ENCODE data around the gene COMTD1. TPM values are rescaled to one million over a fixed set of nuclear protein-coding genes. Genes with fewer than 3 reads are reported as not detected.

Gene COMTD1
- total and polyA plus RNA-seq, 2 experiments from 2014 or later, result 8.8 to 12.6 TPM

- no peaks in the 10 kb centered on the region for H3K79me2 ChIP-seq (ENCODE audit: insufficient read depth)
- no peak overlapping the region for H2AFZ ChIP-seq
- no peaks in the 10 kb centered on the region for H3K27me3 ChIP-seq (replicated peaks; ENCODE audit: insufficient read depth)
- in situ Hi-C loops (cut with MboI), result loop anchor here (5.0 kb wide), 1 partner anchor 44 kb away; no protein-coding TSS in a partner anchor
- no peak overlapping the region for H3K4me2 ChIP-seq (ENCODE audit: unreplicated experiment)
- WGBS, 2 experiments (ENCODE audit: low coverage in 1 of 2, low lambda C conversion rate in 2 of 2, missing lambda C conversion rate in 2 of 2), result 61 to 63% methylated on average over 3 of the region's 3 CpGs
- H4K20me1 ChIP-seq (ENCODE audit: insufficient read depth), result no peaks in the 10 kb centered on the region
- H3K27ac ChIP-seq, result no peak overlapping the region
- no peaks in the 10 kb centered on the region for H3K36me3 ChIP-seq (ENCODE audit: low read depth)
- no peak overlapping the region for H3K4me3 ChIP-seq
- peaks cover 20% of the 10 kb centered on the region; the same call in 1 of the 2 replicates for H3F3A ChIP-seq (ENCODE audit: insufficient read depth)
- H3K4me1 ChIP-seq (ENCODE audit: insufficient read depth), result peaks cover 14% of the 10 kb centered on the region
- peak; percentile 77 for DNase-seq
- TF ChIP-seq EZH2 (IDR thresholded peaks at IDR 0.05; ENCODE audit: insufficient read depth, poor library complexity, severe bottlenecking), result no peak
- TF ChIP-seq EZH2phosphoT487 (IDR thresholded peaks at IDR 0.05; ENCODE audit: insufficient read depth, low read depth), result no peak
- H3K9me3 ChIP-seq (ENCODE audit: low read depth), result no peaks in the 10 kb centered on the region
- H3K9me2 ChIP-seq (ENCODE audit: insufficient read depth), result no peaks in the 10 kb centered on the region
- H3K9ac ChIP-seq, result no peak overlapping the region
Observed at GRCh38 chr10:75187961-75188426, 47.8 kb downstream of the COMTD1 start.

DNA sequence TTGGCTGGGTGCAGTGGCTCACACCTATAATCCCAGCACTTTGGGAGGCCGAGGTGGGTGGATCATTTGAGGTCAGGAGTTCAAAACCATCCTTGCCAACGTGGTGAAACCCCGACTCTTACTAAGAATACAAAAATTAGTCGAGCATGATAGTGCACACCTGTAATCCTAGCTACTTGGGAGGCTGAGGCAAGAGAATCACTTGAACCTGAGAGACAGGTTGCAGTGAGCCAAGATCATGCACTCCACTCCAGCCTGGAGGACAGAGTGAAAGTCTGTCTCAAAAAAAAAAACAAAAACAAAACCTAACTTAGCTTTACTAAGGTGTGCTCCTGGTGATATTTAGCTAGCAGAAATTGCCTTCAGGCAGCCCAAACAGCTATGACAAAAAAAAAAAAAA, 49.4 kb downstream of the COMTD1 start:
- Histone ChIP-seq H3K4me1 (ENCODE audit: insufficient read depth) (peaks cover 2% of the 10 kb centered on the region; the same call in 1 of the 2 replicates), H3K4me3 (no peak overlapping the region), H3F3A (ENCODE audit: insufficient read depth) (0 out of 2 replicates have a peak, but pooled peaks cover 9% of the 10 kb centered on the region), H2AFZ (no peak overlapping the region), H3K27ac (no peak overlapping the region), H3K9me2 (ENCODE audit: insufficient read depth) (no peaks in the 10 kb centered on the region), H4K20me1 (ENCODE audit: insufficient read depth) (no peaks in the 10 kb centered on the region), H3K9ac (no peak overlapping the region), H3K79me2 (ENCODE audit: insufficient read depth) (no peaks in the 10 kb centered on the region), H3K4me2 (ENCODE audit: unreplicated experiment) (no peak overlapping the region), H3K36me3 (ENCODE audit: low read depth) (no peaks in the 10 kb centered on the region), H3K9me3 (ENCODE audit: low read depth) (no peaks in the 10 kb centered on the region), H3K27me3 (replicated peaks; ENCODE audit: insufficient read depth) (no peaks in the 10 kb centered on the region)
- 73 to 78% methylated on average over 4 of the region's 4 CpGs for WGBS, 2 experiments (ENCODE audit: low coverage in 1 of 2, low lambda C conversion rate in 2 of 2, missing lambda C conversion rate in 2 of 2)
- in situ Hi-C loops (cut with MboI), result loop anchor here (5.0 kb wide), 1 partner anchor 46 kb away; no protein-coding TSS in a partner anchor
- TF ChIP-seq EZH2phosphoT487 (IDR thresholded peaks at IDR 0.05; ENCODE audit: insufficient read depth, low read depth) (no peak), EZH2 (IDR thresholded peaks at IDR 0.05; ENCODE audit: insufficient read depth, poor library complexity, severe bottlenecking) (no peak)
- DNase-seq, result no peak

Small RNA genes lying within 50 kb of the gene (small RNA-seq; reads per million reads assigned to genes)
- gene HMGA1P5 (ENCODE audit: low read depth, low replicate concordance), result not detected
- gene RPL39P25 (ENCODE audit: low read depth, low replicate concordance), result not detected

Other genes starting within 250 kb of the COMTD1 start
- gene SAMD8, start 124.3 kb downstream of the COMTD1 start, total RNA-seq (2014; rRNA removed; shearing (Covaris generic)), result 30.5 and 31.5 TPM in 2 replicates
- gene SAMD8, start 124.3 kb downstream of the COMTD1 start, polyA plus RNA-seq (2016; fragmentation: Nextera tagmentation; extraction: Ambion mirVana), result 16.8 and 16.9 TPM in 2 replicates
- gene VDAC2, start 25.2 kb downstream of the COMTD1 start, total RNA-seq (2014; rRNA removed; shearing (Covaris generic)), result 145 and 147 TPM in 2 replicates
- gene VDAC2, start 25.2 kb downstream of the COMTD1 start, polyA plus RNA-seq (2016; fragmentation: Nextera tagmentation; extraction: Ambion mirVana), result 259 and 268 TPM in 2 replicates
- 16.1 and 17.5 TPM in 2 replicates for gene ZNF503, start 165.8 kb upstream of the COMTD1 start, total RNA-seq (2014; rRNA removed; shearing (Covaris generic))
- 15.4 and 15.7 TPM in 2 replicates for gene ZNF503, start 165.8 kb upstream of the COMTD1 start, polyA plus RNA-seq (2016; fragmentation: Nextera tagmentation; extraction: Ambion mirVana)
- gene LRMDA, start 195.7 kb upstream of the COMTD1 start, total RNA-seq (2014; rRNA removed; shearing (Covaris generic)), result 0.13 TPM in 1 of 2 replicates, not detected in the other
- 2.1 and 2.6 TPM in 2 replicates for gene LRMDA, start 195.7 kb upstream of the COMTD1 start, polyA plus RNA-seq (2016; fragmentation: Nextera tagmentation; extraction: Ambion mirVana)